Kidney epithelial cell (primary cell): ENCODE measurements around the gene MAP3K13. TPM values are rescaled to one million over a fixed set of nuclear protein-coding genes. Genes with fewer than 3 reads are reported as not detected.
A peak's percentile ranks its signal among the peaks of the same experiment; 100 is the strongest.

Source experiments
- DNase-seq: peaks from one replicate; pipeline ENCODE4 v3.0.0-alpha.2; 2010; ENCODE audit warnings: low read depth
- H3K27me3 ChIP-seq: 2 replicates; pipeline ENCODE4 v1.6.0; 2011; ENCODE audit warnings: low read length; ENCODE audit not compliant: control insufficient read depth, insufficient read depth
- H3K36me3 ChIP-seq: 2 replicates; pipeline ENCODE4 v1.5.1; 2011; ENCODE audit warnings: low read length; ENCODE audit not compliant: control insufficient read depth, insufficient read depth
- H3K4me3 ChIP-seq: 2 replicates; pipeline ENCODE4 v1.5.1; 2011; ENCODE audit warnings: low read depth, mild to moderate bottlenecking, control low read depth, low read length
- total RNA-seq: library from RNA; depleted of rRNA; stranded (reverse); fragments of >200 nt; gene quantifications from 2 replicates; pipeline ENCODE4 v1.2.3, GENCODE V29; 2015
- TF ChIP-seq, protein P1 (sequence below): IDR thresholded peaks from 2 replicates; pipeline ENCODE4 v1.5.1; 2011; ENCODE audit warnings: mild to moderate bottlenecking, moderate library complexity, low read length, control low read depth, inconsistent platforms; ENCODE audit not compliant: insufficient read depth, poor library complexity, severe bottlenecking

The MAP3K13 gene, protein sequence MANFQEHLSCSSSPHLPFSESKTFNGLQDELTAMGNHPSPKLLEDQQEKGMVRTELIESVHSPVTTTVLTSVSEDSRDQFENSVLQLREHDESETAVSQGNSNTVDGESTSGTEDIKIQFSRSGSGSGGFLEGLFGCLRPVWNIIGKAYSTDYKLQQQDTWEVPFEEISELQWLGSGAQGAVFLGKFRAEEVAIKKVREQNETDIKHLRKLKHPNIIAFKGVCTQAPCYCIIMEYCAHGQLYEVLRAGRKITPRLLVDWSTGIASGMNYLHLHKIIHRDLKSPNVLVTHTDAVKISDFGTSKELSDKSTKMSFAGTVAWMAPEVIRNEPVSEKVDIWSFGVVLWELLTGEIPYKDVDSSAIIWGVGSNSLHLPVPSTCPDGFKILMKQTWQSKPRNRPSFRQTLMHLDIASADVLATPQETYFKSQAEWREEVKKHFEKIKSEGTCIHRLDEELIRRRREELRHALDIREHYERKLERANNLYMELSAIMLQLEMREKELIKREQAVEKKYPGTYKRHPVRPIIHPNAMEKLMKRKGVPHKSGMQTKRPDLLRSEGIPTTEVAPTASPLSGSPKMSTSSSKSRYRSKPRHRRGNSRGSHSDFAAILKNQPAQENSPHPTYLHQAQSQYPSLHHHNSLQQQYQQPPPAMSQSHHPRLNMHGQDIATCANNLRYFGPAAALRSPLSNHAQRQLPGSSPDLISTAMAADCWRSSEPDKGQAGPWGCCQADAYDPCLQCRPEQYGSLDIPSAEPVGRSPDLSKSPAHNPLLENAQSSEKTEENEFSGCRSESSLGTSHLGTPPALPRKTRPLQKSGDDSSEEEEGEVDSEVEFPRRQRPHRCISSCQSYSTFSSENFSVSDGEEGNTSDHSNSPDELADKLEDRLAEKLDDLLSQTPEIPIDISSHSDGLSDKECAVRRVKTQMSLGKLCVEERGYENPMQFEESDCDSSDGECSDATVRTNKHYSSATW
- total RNA-seq = 33.5 and 41.3 TPM in 2 replicates

DNA sequence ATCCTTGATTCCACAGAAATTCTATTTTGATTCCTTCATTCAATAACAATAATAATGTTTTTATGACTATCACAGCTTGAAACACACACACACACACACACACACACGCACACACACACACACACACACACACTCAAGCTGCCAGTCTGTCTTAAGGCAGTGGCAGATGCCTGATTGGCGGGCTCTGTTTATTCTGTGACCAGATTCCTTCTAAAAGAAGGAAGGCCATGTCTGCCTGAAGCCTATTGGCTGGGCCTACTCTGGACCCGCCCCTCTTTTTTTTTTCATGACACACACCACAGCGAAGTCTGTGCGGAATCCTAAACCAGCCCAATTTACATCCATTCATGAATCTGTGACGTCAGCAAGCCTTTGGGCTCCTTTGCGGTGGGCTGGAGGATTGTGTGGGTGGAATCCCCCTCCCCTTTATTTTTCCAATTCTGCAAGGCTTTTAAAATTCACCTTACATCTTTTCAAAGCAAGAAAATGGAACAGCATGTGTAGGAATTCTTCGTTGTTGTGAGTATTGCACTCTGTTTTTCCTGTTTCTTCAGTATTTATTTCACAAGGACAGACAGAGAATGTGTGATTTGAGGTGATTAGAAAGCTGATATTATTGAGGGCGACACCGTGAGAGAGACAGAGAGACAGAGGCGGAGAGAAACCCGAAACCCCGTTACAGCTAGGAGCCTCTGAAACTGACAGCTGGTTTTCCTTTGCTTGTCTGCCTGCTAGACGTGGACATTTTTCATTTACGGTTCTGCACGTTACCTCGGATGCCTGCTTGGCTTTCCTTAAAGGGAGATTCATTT lies at the start of gene MAP3K13:
Gene MAP3K13, plus strand, starts transcription at position 287 of the 812 bp plus-strand sequence. CDS start 65,446 bp downstream, outside the sequence.
- peak; percentile 95 for DNase-seq

DNA sequence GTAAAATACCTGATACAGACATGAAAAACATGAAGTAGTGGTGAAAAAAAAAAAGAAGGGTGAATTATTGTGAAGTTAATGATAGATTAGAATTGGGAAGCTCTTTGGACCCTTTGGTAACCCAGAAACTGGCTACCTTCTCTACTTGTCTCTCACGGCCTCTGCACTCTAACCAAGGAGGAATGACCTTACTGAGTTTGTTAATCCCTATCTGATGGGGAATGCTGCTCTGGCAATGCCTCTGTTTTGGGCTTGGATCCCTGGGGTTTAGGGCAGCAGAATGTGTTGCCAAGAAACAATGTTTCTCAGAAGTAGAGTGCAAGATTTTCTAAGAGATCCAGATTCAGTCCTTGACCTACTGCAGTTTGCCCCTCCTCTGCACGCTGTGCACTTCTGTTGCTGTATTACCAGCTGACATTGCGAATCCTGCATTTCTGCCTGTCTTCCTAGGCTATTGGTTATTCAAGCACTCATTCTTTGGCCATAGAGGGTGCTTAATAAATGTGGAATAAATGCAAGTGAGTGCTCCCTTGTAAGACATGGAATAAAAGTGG lies 49.2 kb upstream of the MAP3K13 start:
- TF ChIP-seq, protein P1, sequence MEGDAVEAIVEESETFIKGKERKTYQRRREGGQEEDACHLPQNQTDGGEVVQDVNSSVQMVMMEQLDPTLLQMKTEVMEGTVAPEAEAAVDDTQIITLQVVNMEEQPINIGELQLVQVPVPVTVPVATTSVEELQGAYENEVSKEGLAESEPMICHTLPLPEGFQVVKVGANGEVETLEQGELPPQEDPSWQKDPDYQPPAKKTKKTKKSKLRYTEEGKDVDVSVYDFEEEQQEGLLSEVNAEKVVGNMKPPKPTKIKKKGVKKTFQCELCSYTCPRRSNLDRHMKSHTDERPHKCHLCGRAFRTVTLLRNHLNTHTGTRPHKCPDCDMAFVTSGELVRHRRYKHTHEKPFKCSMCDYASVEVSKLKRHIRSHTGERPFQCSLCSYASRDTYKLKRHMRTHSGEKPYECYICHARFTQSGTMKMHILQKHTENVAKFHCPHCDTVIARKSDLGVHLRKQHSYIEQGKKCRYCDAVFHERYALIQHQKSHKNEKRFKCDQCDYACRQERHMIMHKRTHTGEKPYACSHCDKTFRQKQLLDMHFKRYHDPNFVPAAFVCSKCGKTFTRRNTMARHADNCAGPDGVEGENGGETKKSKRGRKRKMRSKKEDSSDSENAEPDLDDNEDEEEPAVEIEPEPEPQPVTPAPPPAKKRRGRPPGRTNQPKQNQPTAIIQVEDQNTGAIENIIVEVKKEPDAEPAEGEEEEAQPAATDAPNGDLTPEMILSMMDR = no peak
- DNase-seq = no peak
- no peaks in the 10 kb centered on the region for H3K27me3 ChIP-seq
- no peak overlapping the region for H3K4me3 ChIP-seq
- H3K36me3 ChIP-seq = no peaks in the 10 kb centered on the region

More for the DNA sequence above, at the start of gene MAP3K13:
- Histone ChIP-seq H3K27me3 (no peaks in the 10 kb centered on the region), H3K4me3 (peak within 1 kb of the TSS; percentile 48), H3K36me3 (no peaks in the 10 kb centered on the region)
- TF ChIP-seq, protein P1 = no peak

DNA sequence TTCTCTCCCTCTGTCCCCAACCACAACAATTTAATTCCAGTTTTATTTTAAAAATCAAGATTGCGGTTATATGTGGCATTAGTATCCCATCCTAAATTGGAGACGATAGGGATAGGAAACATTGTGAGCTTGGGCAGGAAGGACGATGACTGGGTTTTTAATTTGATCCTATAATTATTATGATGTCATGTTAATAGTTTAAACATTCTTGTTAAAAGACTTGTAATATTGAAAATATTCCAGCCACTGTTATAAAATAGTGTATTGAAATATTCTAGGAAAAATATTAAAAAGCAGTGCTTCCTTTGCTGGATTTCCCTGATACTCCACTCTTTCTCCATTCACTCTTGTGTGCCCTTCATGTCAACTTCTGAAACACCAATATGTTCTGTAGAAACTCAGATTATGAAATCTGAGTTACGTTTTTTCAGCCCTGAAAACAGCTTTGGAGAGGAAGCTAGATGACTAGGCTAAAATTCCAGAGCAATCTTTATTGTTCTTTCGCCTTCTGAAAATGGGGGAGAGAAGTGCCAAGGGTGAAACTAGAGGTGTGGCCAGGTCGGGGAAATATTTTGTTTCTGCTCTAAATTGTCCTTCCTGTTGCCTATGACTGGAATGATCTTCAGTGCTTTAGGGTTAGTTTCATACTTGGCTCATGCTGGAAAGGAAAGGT lies 46.1 kb upstream of the MAP3K13 start:
- H3K4me3 ChIP-seq = no peak overlapping the region

DNA sequence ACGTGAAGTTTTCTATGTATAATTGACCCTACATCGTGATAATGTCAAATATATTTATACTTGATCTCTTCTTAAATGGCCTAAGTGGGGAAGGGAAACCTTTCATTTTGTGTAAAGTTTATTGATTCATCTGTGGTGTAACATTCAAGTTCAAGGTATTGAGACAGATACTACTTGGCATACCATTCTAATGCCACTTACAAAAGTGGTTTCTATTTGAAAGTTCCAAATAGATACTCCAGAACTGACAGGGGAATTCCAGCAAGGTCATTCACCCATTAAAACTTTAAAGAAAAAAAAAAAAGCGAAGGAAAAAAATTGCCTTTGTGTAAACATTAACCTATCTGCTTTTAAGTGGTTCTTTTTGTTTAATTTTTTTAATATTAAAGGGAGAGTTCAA lies 45.3 kb upstream of the MAP3K13 start:
- no peaks in the 10 kb centered on the region for H3K27me3 ChIP-seq
- H3K4me3 ChIP-seq = no peak overlapping the region
- peak; percentile 43 for DNase-seq
- no peaks in the 10 kb centered on the region for H3K36me3 ChIP-seq
- TF ChIP-seq, protein P1 = no peak

More for the DNA sequence above, 46.1 kb upstream of the MAP3K13 start:
- no peaks in the 10 kb centered on the region for H3K27me3 ChIP-seq
- no peak for DNase-seq
- H3K36me3 ChIP-seq = no peaks in the 10 kb centered on the region
- TF ChIP-seq, protein P1 = no peak

DNA sequence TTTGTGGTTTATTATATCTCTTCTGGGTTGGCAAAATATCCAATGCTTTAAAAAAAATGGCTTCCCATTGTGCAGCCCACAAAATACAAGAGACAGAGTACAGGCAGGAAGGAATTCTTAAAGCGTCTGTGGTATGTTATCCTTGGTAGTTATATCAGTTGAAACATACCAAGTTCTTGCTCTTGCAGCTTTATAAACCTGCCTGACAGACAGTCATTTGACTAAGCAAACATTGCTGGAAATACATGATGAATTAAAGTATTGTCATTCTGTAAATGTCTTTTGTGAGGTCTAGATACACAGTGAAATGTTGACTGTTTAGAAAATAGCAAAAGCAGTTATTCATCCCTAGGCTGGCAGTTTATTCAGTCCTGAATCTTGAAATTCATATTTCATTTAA lies 44.8 kb upstream of the MAP3K13 start:
- Histone ChIP-seq H3K4me3 (no peak overlapping the region), H3K27me3 (no peaks in the 10 kb centered on the region), H3K36me3 (no peaks in the 10 kb centered on the region)
- TF ChIP-seq, protein P1 = no peak
- peak; percentile 67 for DNase-seq
